ENCODE measurements around the gene KIF16B.

The KIF16B gene

GRCh38 chr20:16539280-16540021 is 33.8 kb downstream of the KIF16B start:
- Histone ChIP-seq H3K9ac (no peak overlapping the region), H3K27ac (no peak overlapping the region), H3K4me3 (ENCODE audit: low read depth, low read length) (no peak overlapping the region), H3K36me3 (ENCODE audit: control insufficient read depth, insufficient read depth, low read length) (no peaks in the 10 kb centered on the region), H3K79me2 (peaks cover 53% of the 10 kb centered on the region), H2AFZ (no peak overlapping the region), H3K4me1 (peaks cover 48% of the 10 kb centered on the region), H3K27me3 (ENCODE audit: control insufficient read depth, insufficient read depth, low read length) (no peaks in the 10 kb centered on the region), H3K9me3 (ENCODE audit: control insufficient read depth, low read length) (no peaks in the 10 kb centered on the region), H3K4me2 (ENCODE audit: low read length) (no peak overlapping the region)
- TF ChIP-seq CTCF (IDR thresholded peaks at IDR 0.05): no peak

GRCh38 chr20:16538779-16539178 is 34.5 kb downstream of the KIF16B start:
- H3K4me1 ChIP-seq: peaks cover 44% of the 10 kb centered on the region
- H3K79me2 ChIP-seq: peaks cover 48% of the 10 kb centered on the region
- H3K9me3 ChIP-seq (ENCODE audit: control insufficient read depth, low read length): no peaks in the 10 kb centered on the region
- H3K36me3 ChIP-seq (ENCODE audit: control insufficient read depth, insufficient read depth, low read length): no peaks in the 10 kb centered on the region
- no peak overlapping the region for H3K9ac ChIP-seq
- H2AFZ ChIP-seq: no peak overlapping the region
- no peak overlapping the region for H3K4me3 ChIP-seq (ENCODE audit: low read depth, low read length)
- H3K4me2 ChIP-seq (ENCODE audit: low read length): no peak overlapping the region
- TF ChIP-seq CTCF (IDR thresholded peaks at IDR 0.05): no peak
- H3K27ac ChIP-seq: no peak overlapping the region
- H3K27me3 ChIP-seq (ENCODE audit: control insufficient read depth, insufficient read depth, low read length): no peaks in the 10 kb centered on the region

- H3K4me1 ChIP-seq: peaks cover 45% of the 10 kb centered on the region
- TF ChIP-seq CTCF (IDR thresholded peaks at IDR 0.05): no peak
Measured at GRCh38 chr20:16537918-16538317, 35.3 kb downstream of the KIF16B start.

GRCh38 chr20:16537025-16537665 is 36.1 kb downstream of the KIF16B start:
- no peak overlapping the region for H3K27ac ChIP-seq
- no peak overlapping the region for H3K9ac ChIP-seq
- H3K4me1 ChIP-seq: peaks cover 43% of the 10 kb centered on the region
- no peak overlapping the region for H3K4me2 ChIP-seq (ENCODE audit: low read length)
- H3K36me3 ChIP-seq (ENCODE audit: control insufficient read depth, insufficient read depth, low read length): no peaks in the 10 kb centered on the region
- H3K9me3 ChIP-seq (ENCODE audit: control insufficient read depth, low read length): no peaks in the 10 kb centered on the region
- H3K4me3 ChIP-seq (ENCODE audit: low read depth, low read length): no peak overlapping the region
- no peak overlapping the region for H2AFZ ChIP-seq
- H3K79me2 ChIP-seq: peaks cover 43% of the 10 kb centered on the region
- TF ChIP-seq CTCF (IDR thresholded peaks at IDR 0.05): no peak
- H3K27me3 ChIP-seq (ENCODE audit: control insufficient read depth, insufficient read depth, low read length): no peaks in the 10 kb centered on the region

More at GRCh38 chr20:16537918-16538317, 35.3 kb downstream of the KIF16B start:
- no peaks in the 10 kb centered on the region for H3K36me3 ChIP-seq (ENCODE audit: control insufficient read depth, insufficient read depth, low read length)
- H3K27me3 ChIP-seq (ENCODE audit: control insufficient read depth, insufficient read depth, low read length): no peaks in the 10 kb centered on the region
- H3K79me2 ChIP-seq: peaks cover 44% of the 10 kb centered on the region
- H3K4me3 ChIP-seq (ENCODE audit: low read depth, low read length): no peak overlapping the region
- H2AFZ ChIP-seq: no peak overlapping the region
- H3K27ac ChIP-seq: no peak overlapping the region
- no peaks in the 10 kb centered on the region for H3K9me3 ChIP-seq (ENCODE audit: control insufficient read depth, low read length)
- H3K9ac ChIP-seq: no peak overlapping the region
- no peak overlapping the region for H3K4me2 ChIP-seq (ENCODE audit: low read length)

All from parathyroid adenoma (tissue), 2 donors.